HEK293 (cell line): ENCODE results near the gene FAM131B.

Experiments
- CTCF ChIA-PET: fragments of 350-600 bp; formaldehyde crosslinking; extraction: SDS; loops from one replicate; lab custom pipeline; 2021; ENCODE audit warnings: antibody characterized with exemption; lab: Yijun Ruan, JAX
- POLR2A ChIA-PET: fragments of 300-600 bp; formaldehyde crosslinking; extraction: SDS; loops from one replicate; lab custom pipeline; 2020; ENCODE audit warnings: antibody characterized with exemption, inconsistent platforms; lab: Yijun Ruan, JAX
- H3K27ac ChIP-seq: fragments of 200-500 bp; sonication (Bioruptor generic); 2 replicates; pipeline ENCODE4 v1.5.1; 2014; ENCODE audit warnings: low read depth, low read length, control low read depth, inconsistent platforms; ENCODE audit errors: extremely low read depth
- H3K36me3 ChIP-seq, 2 experiments: fragments of 200-500 bp in 1 of 2; sonication (Bioruptor generic) in 1 of 2; 1 replicate in 1 of 2; 2 replicates in 1 of 2; pipeline ENCODE4 v1.5.1; 2014 to 2017; ENCODE audit warnings: inconsistent platforms in 2 of 2, low read length in 2 of 2; ENCODE audit not compliant: control insufficient read depth in 2 of 2, insufficient read depth in 1 of 2
- H3K4me1 ChIP-seq: fragments of 200-500 bp; sonication (Bioruptor generic); 2 replicates; pipeline ENCODE4 v1.5.1; 2014; ENCODE audit warnings: mild to moderate bottlenecking, low read length, inconsistent platforms; ENCODE audit not compliant: control insufficient read depth, insufficient read depth
- H3K4me3 ChIP-seq: 2 replicates; pipeline ENCODE4 v1.5.1; 2011; ENCODE audit warnings: low read depth, mild to moderate bottlenecking, control low read depth, low read length, moderate library complexity
- H3K9me3 ChIP-seq: fragments of 200-500 bp; sonication (Bioruptor generic); 2 replicates; pipeline ENCODE4 v1.5.1; 2014; ENCODE audit warnings: low read depth, low read length, inconsistent platforms; ENCODE audit not compliant: control insufficient read depth, insufficient read depth
- EGR2 ChIP-seq: fragments of 450-650 bp; formaldehyde crosslinking; IDR thresholded peaks from 2 replicates; pipeline ENCODE4 v1.5.1; 2016; ENCODE audit warnings: low read depth, missing biosample characterization, missing genetic modification characterization
- GLIS2 ChIP-seq: fragments of 450-650 bp; formaldehyde crosslinking; IDR thresholded peaks from 2 replicates; pipeline ENCODE4 v1.5.1; 2016; ENCODE audit warnings: missing biosample characterization, missing genetic modification characterization
- PBX3 ChIP-seq: sonication (generic); formaldehyde crosslinking; IDR thresholded peaks from 2 replicates; pipeline ENCODE4 v1.8.1; 2022; ENCODE audit warnings: mild to moderate bottlenecking, moderate library complexity, missing genetic modification reagents
- PRDM1 ChIP-seq: fragments of 450-650 bp; formaldehyde crosslinking; IDR thresholded peaks from 2 replicates; pipeline ENCODE4; 2016; ENCODE audit warnings: missing biosample characterization, missing genetic modification characterization
- SCRT1 ChIP-seq: fragments of 450-650 bp; formaldehyde crosslinking; IDR thresholded peaks from 2 replicates; pipeline ENCODE4 v1.5.1; 2016; ENCODE audit warnings: missing biosample characterization, missing genetic modification characterization, borderline replicate concordance
- SCRT2 ChIP-seq: fragments of 450-650 bp; formaldehyde crosslinking; IDR thresholded peaks from 2 replicates; pipeline ENCODE4 v1.5.1; 2016; ENCODE audit warnings: missing biosample characterization, missing genetic modification characterization
- ZBTB21 ChIP-seq: fragments of 450-650 bp; formaldehyde crosslinking; IDR thresholded peaks from 2 replicates; pipeline ENCODE4 v1.5.1; 2017; ENCODE audit warnings: missing biosample characterization, missing genetic modification characterization
- ZBTB49 ChIP-seq: fragments of 450-650 bp; formaldehyde crosslinking; IDR thresholded peaks from 2 replicates; pipeline ENCODE4 v1.5.1; 2016; ENCODE audit warnings: missing biosample characterization, missing genetic modification characterization, low read depth
- ZBTB7A ChIP-seq: fragments of 450-650 bp; formaldehyde crosslinking; IDR thresholded peaks from 2 replicates; pipeline ENCODE4 v1.5.1; 2016; ENCODE audit warnings: low read depth, missing biosample characterization, missing genetic modification characterization
- ZBTB8A ChIP-seq: fragments of 450-650 bp; formaldehyde crosslinking; IDR thresholded peaks from 2 replicates; pipeline ENCODE4 v1.5.1; 2016; ENCODE audit warnings: missing biosample characterization, missing genetic modification characterization
- ZFHX2 ChIP-seq: fragments of 450-650 bp; formaldehyde crosslinking; conservative IDR thresholded peaks from 2 replicates; pipeline ENCODE4 v1.5.1; 2016; ENCODE audit warnings: missing biosample characterization, missing genetic modification characterization
- ZFP41 ChIP-seq: fragments of 450-650 bp; formaldehyde crosslinking; IDR thresholded peaks from 2 replicates; pipeline ENCODE4 v1.5.1; 2016; ENCODE audit warnings: missing biosample characterization, missing genetic modification characterization, borderline replicate concordance
- ZNF16 ChIP-seq: fragments of 450-650 bp; formaldehyde crosslinking; IDR thresholded peaks from 2 replicates; pipeline ENCODE4 v1.5.1; 2016; ENCODE audit warnings: low read depth, missing biosample characterization, missing genetic modification characterization
- ZNF18 ChIP-seq: fragments of 450-650 bp; formaldehyde crosslinking; IDR thresholded peaks from 2 replicates; pipeline ENCODE4 v1.5.1; 2016; ENCODE audit warnings: missing biosample characterization, missing genetic modification characterization
- ZNF23 ChIP-seq: fragments of 450-650 bp; formaldehyde crosslinking; IDR thresholded peaks from 2 replicates; pipeline ENCODE4 v1.5.1; 2016; ENCODE audit warnings: missing biosample characterization, missing genetic modification characterization, borderline replicate concordance
- ZNF354C ChIP-seq: fragments of 450-650 bp; formaldehyde crosslinking; IDR thresholded peaks from 2 replicates; pipeline ENCODE4 v1.5.1; 2016; ENCODE audit warnings: missing biosample characterization, missing genetic modification characterization, low read depth, borderline replicate concordance
- ZNF362 ChIP-seq: fragments of 450-650 bp; formaldehyde crosslinking; IDR thresholded peaks from 2 replicates; pipeline ENCODE4 v1.5.1; 2016; ENCODE audit warnings: missing biosample characterization, missing genetic modification characterization
- ZNF514 ChIP-seq: fragments of 450-650 bp; formaldehyde crosslinking; IDR thresholded peaks from 2 replicates; pipeline ENCODE4 v1.5.1; 2016; ENCODE audit warnings: missing biosample characterization, missing genetic modification characterization
- ZNF521 ChIP-seq: fragments of 450-650 bp; formaldehyde crosslinking; IDR thresholded peaks from 2 replicates; pipeline ENCODE4 v1.5.1; 2017; ENCODE audit warnings: missing biosample characterization, mild to moderate bottlenecking, missing genetic modification characterization
- ZNF623 ChIP-seq: fragments of 450-650 bp; formaldehyde crosslinking; IDR thresholded peaks from 2 replicates; pipeline ENCODE4 v1.5.1; 2016; ENCODE audit warnings: missing biosample characterization, missing genetic modification characterization
- ZNF76 ChIP-seq: fragments of 450-650 bp; formaldehyde crosslinking; IDR thresholded peaks from 2 replicates; pipeline ENCODE4; 2016; ENCODE audit warnings: low read depth, missing biosample characterization, missing genetic modification characterization, borderline replicate concordance
- ZSCAN4 ChIP-seq: fragments of 450-650 bp; formaldehyde crosslinking; IDR thresholded peaks from 2 replicates; pipeline ENCODE4 v1.5.1; 2017; ENCODE audit warnings: missing biosample characterization, missing genetic modification characterization

The FAM131B gene

GRCh38 chr7:143384661-143385631 lies 22.4 kb upstream of the FAM131B start:
- peaks cover 5 to 73% of the 10 kb centered on the region in 2 experiments; a peak in 2 of 3 replicates for H3K36me3 ChIP-seq
- ChIA-PET POLR2A (interaction anchor here (0.7 to 1.7 kb wide), 3 partner anchors 8 to 18 kb away, joined by 9 to 11 read pairs (median 10); no protein-coding TSS in a partner anchor), CTCF (interaction anchor here (0.8 to 0.9 kb wide), 2 partner anchors 11 to 30 kb away, joined by 3 read pairs; no protein-coding TSS in a partner anchor)
- peaks cover under 1% of the 10 kb centered on the region; the same call in 1 of the 2 replicates for H3K4me1 ChIP-seq
- H3K9me3 ChIP-seq, result no peaks in the 10 kb centered on the region
- 0 out of 2 replicates have a peak, but pooled peaks have one; percentile 41 for TF ChIP-seq ZSCAN4 (tag by site-specific recombination)
- 0 out of 2 replicates have a peak, but pooled peaks have one; percentile 16 for TF ChIP-seq ZNF362
- peak; percentile 36; the same call in 1 of the 2 replicates for TF ChIP-seq EGR2
- peak; percentile 92 for TF ChIP-seq SCRT2 (tag by site-specific recombination)
- TF ChIP-seq ZNF16 (tag by site-specific recombination), result no peak
- TF ChIP-seq ZNF354C (tag by site-specific recombination), result 0 out of 2 replicates have a peak, but pooled peaks have one; percentile 25
- TF ChIP-seq ZFP41 (tag by site-specific recombination), result no peak
- TF ChIP-seq ZNF18 (tag by site-specific recombination), result peak; percentile 85
- TF ChIP-seq ZFHX2, result peak; percentile 53
- TF ChIP-seq SCRT1, result peak; percentile 73; the same call in 1 of the 2 replicates
- TF ChIP-seq, all 188 proteins: peak for 8
- Histone ChIP-seq H3K4me3 (no peak overlapping the region), H3K27ac (no peak overlapping the region)

- POLR2A ChIA-PET, result interaction anchor here (1.7 kb wide), 1 partner anchor 9 kb away, joined by 10 read pairs; no protein-coding TSS in a partner anchor
- no peak for TF ChIP-seq ZBTB49 (tag by site-specific recombination)
- no peak for TF ChIP-seq ZBTB21 (tag by site-specific recombination)
- TF ChIP-seq PRDM1 (tag by site-specific recombination), result 0 out of 2 replicates have a peak, but pooled peaks have one; percentile 5
- TF ChIP-seq ZNF18 (tag by site-specific recombination), result no peak
- no peak for TF ChIP-seq ZBTB7A (tag by site-specific recombination)
- no peak for TF ChIP-seq ZNF23 (tag by site-specific recombination)
- no peak for TF ChIP-seq ZBTB8A
- no peak for TF ChIP-seq ZNF623 (tag by site-specific recombination)
- TF ChIP-seq ZFHX2, result peak; percentile 77
- no peak for TF ChIP-seq SCRT2 (tag by site-specific recombination)
- no peak for TF ChIP-seq ZNF514 (tag by site-specific recombination)
- TF ChIP-seq PBX3, result no peak
- no peak for TF ChIP-seq GLIS2
- no peak for TF ChIP-seq ZNF521 (tag by site-specific recombination)
- no peak for TF ChIP-seq ZNF76 (tag by site-specific recombination)
Measured at GRCh38 chr7:143384148-143384547, 21.6 kb upstream of the FAM131B start.

More at GRCh38 chr7:143384148-143384547, 21.6 kb upstream of the FAM131B start:
- no peak overlapping the region for H3K4me3 ChIP-seq
- H3K36me3 ChIP-seq, result peaks cover 5 to 65% of the 10 kb centered on the region in 2 experiments; a peak in 2 of 3 replicates
- CTCF ChIA-PET, result interaction anchor here (0.8 to 1.2 kb wide), 4 partner anchors 9 to 33 kb away, joined by 3 to 5 read pairs (median 4); no protein-coding TSS in a partner anchor
- no peaks in the 10 kb centered on the region for H3K9me3 ChIP-seq
- no peak overlapping the region for H3K27ac ChIP-seq
- H3K4me1 ChIP-seq, result peaks cover 3% of the 10 kb centered on the region; the same call in 1 of the 2 replicates
